A549 (cell line): ENCODE measurements around the gene HOXA13. TPM values are rescaled to one million over a fixed set of nuclear protein-coding genes. Genes with fewer than 3 reads are reported as not detected.

Experiments
- ATAC-seq, 2 experiments: fragments of 200-7000 bp in 1 of 2; fragments of >200 bp in 1 of 2; cut with Nextera tagmentation in 1 of 2; cut with Tn5 transposase in 1 of 2; 3 replicates each; pipeline versions ENCODE4 v1.8.0 to v1.9.1; 2018 to 2020; ENCODE audit warnings: mild to moderate bottlenecking in 1 of 2, moderate library complexity in 1 of 2
- CTCF ChIA-PET: fragments of 300-600 bp; sonication (Branson Sonifier 250); formaldehyde crosslinking; extraction: SDS; loops from one replicate; lab custom pipeline; 2021; ENCODE audit warnings: antibody characterized with exemption, inconsistent platforms; lab: Yijun Ruan, JAX
- POLR2A ChIA-PET: fragments of 350-600 bp; formaldehyde crosslinking; extraction: SDS; loops from one replicate; lab custom pipeline; 2021; ENCODE audit warnings: antibody characterized with exemption, inconsistent platforms; lab: Yijun Ruan, JAX
- DNase-seq, 2 experiments: peaks; one replicate each; pipeline versions ENCODE4 v3.0.0 to v3.0.0-alpha.2; 2011 to 2016; ENCODE audit warnings: low read depth in 1 of 2, low spot score in 1 of 2
- FAIRE-seq: peaks from 2 replicates; lab custom pipeline; 2011; peaks lifted over from hg19 to GRCh38; lab: Jason Lieb, UNC
- H3K27ac ChIP-seq, 2 experiments: fragments of >200 bp; sonication (Bioruptor Twin); formaldehyde crosslinking; 3 replicates each; pipeline ENCODE4 v1.5.1; 2016 to 2017
- H3K4me1 ChIP-seq: fragments of >200 bp; sonication (Bioruptor Twin); formaldehyde crosslinking; 3 replicates; pipeline ENCODE4 v1.6.1; 2016
- H3K4me2 ChIP-seq: fragments of >200 bp; sonication (Bioruptor Twin); formaldehyde crosslinking; 3 replicates; pipeline ENCODE4 v1.6.1; 2016
- H3K4me3 ChIP-seq: fragments of >200 bp; sonication (Bioruptor Twin); formaldehyde crosslinking; 3 replicates; pipeline ENCODE4 v1.5.1; 2016
- H3K9me3 ChIP-seq: fragments of >200 bp; sonication (Bioruptor Twin); formaldehyde crosslinking; 3 replicates; pipeline ENCODE4 v1.6.1; 2016
- CBX8 ChIP-seq: fragments of 200-600 bp; sonication (generic); IDR thresholded peaks from 2 replicates; pipeline ENCODE4 v1.6.1; 2016
- CEBPB ChIP-seq, 2 experiments: fragments of >200 bp in 1 of 2; sonication (Bioruptor Twin) in 1 of 2; formaldehyde crosslinking in 1 of 2; IDR thresholded peaks; 2 replicates each; pipeline ENCODE4 v1.6.1; 2012 to 2016
- EHF ChIP-seq: fragments of 250-450 bp; sonication (Bioruptor Pico); IDR thresholded peaks from 2 replicates; pipeline ENCODE4 v1.5.0; 2020; ENCODE audit warnings: mild to moderate bottlenecking
- EP300 ChIP-seq, 2 experiments: fragments of >200 bp; sonication (Bioruptor Twin); formaldehyde crosslinking; IDR thresholded peaks; 2 replicates in 1 of 2; 3 replicates in 1 of 2; pipeline ENCODE4 v1.6.1; 2016 to 2017
- ESRRA ChIP-seq: fragments of 150-350 bp; IDR thresholded peaks from 2 replicates; pipeline ENCODE4 v1.6.1; 2014; ENCODE audit warnings: mild to moderate bottlenecking, low read length, borderline replicate concordance
- FOSL2 ChIP-seq, 2 experiments: fragments of 450-650 bp in 1 of 2; fragments of >200 bp in 1 of 2; sonication (Bioruptor Twin) in 1 of 2; formaldehyde crosslinking; IDR thresholded peaks; 2 replicates each; pipeline versions ENCODE4 v1.5.0 to v1.6.1; 2016 to 2020; ENCODE audit warnings: mild to moderate bottlenecking in 1 of 2, moderate library complexity in 1 of 2
- GATA3 ChIP-seq: IDR thresholded peaks from 2 replicates; pipeline ENCODE4 v1.6.1; 2012; ENCODE audit warnings: borderline replicate concordance
- HEYL ChIP-seq: fragments of 250-450 bp; sonication (Bioruptor Pico); IDR thresholded peaks from 2 replicates; pipeline ENCODE4 v1.8.0; 2021; ENCODE audit warnings: mild to moderate bottlenecking, moderate library complexity
- HOXA7 ChIP-seq: fragments of 250-450 bp; sonication (Bioruptor Pico); IDR thresholded peaks from 2 replicates; pipeline ENCODE4 v1.5.0; 2020; ENCODE audit warnings: mild to moderate bottlenecking, moderate library complexity
- HOXB5 ChIP-seq: fragments of 250-450 bp; sonication (Bioruptor Pico); IDR thresholded peaks from 2 replicates; pipeline ENCODE4 v1.5.0; 2020; ENCODE audit warnings: mild to moderate bottlenecking, moderate library complexity
- MYC ChIP-seq: IDR thresholded peaks from 2 replicates; pipeline ENCODE4 v1.6.1; 2012; ENCODE audit warnings: mild to moderate bottlenecking, inconsistent platforms, low read length, improper control_type of control experiment, borderline replicate concordance
- PHF8 ChIP-seq: fragments of 200-600 bp; sonication (generic); IDR thresholded peaks from 2 replicates; pipeline ENCODE4 v1.6.1; 2016; ENCODE audit warnings: low read depth, mild to moderate bottlenecking, antibody characterized with exemption, moderate library complexity, borderline replicate concordance
- POLR2A ChIP-seq: IDR thresholded peaks from 2 replicates; pipeline ENCODE4 v1.6.1; 2012; ENCODE audit warnings: mild to moderate bottlenecking, low read length
- RAD21 ChIP-seq, 2 experiments: fragments of >200 bp in 1 of 2; sonication (Bioruptor Twin) in 1 of 2; formaldehyde crosslinking in 1 of 2; IDR thresholded peaks in 1 of 2; conservative IDR thresholded peaks in 1 of 2; 2 replicates in 1 of 2; 3 replicates in 1 of 2; pipeline ENCODE4 v1.6.1; 2012 to 2018; ENCODE audit warnings: inconsistent platforms in 1 of 2
- RARB ChIP-seq: fragments of 250-450 bp; sonication (Bioruptor Pico); IDR thresholded peaks from 2 replicates; pipeline ENCODE4 v1.8.0; 2021; ENCODE audit warnings: mild to moderate bottlenecking, moderate library complexity
- RFX5 ChIP-seq: fragments of 450-650 bp; IDR thresholded peaks from 2 replicates; pipeline ENCODE4 v1.7.1; 2014; ENCODE audit warnings: antibody characterized with exemption, mild to moderate bottlenecking, moderate library complexity
- ZC3H11A ChIP-seq: fragments of 450-650 bp; IDR thresholded peaks from 2 replicates; pipeline ENCODE4 v1.6.1; 2014; ENCODE audit warnings: antibody characterized with exemption, mild to moderate bottlenecking
- ZFP36 ChIP-seq: fragments of 450-650 bp; IDR thresholded peaks from 2 replicates; pipeline ENCODE4 v1.6.1; 2014; ENCODE audit warnings: borderline replicate concordance; ENCODE audit not compliant: partially characterized antibody
- WGBS: methylation state at CpG from one replicate; pipeline ENCODE4 v1.1.6; 2017; ENCODE audit errors: missing lambda C conversion rate; 5-methylcytosine and 5-hydroxymethylcytosine counted together
- polyA plus RNA-seq, 4 experiments: library from polyadenylated mRNA; depleted of rRNA in 3 of 4; stranded (reverse); fragments of >200 nt; fragmentation: RNase III in 1 of 4; extraction: RNeasy Plus Mini Kit Qiagen cat#74134 plus additional on column Dnase treatment in 1 of 4; gene quantifications; 2 replicates in 3 of 4; 3 replicates in 1 of 4; pipeline ENCODE4 v1.2.3, GENCODE V29; 2011 to 2017
- TF ChIP-seq, protein P1 (sequence below): fragments of 250-450 bp; sonication (Bioruptor Pico); IDR thresholded peaks from 2 replicates; pipeline ENCODE4 v1.5.0; 2020; ENCODE audit warnings: low read depth, mild to moderate bottlenecking, moderate library complexity
- TF ChIP-seq, protein P2 (sequence below): IDR thresholded peaks from 2 replicates; pipeline ENCODE4 v1.6.1; 2012; ENCODE audit warnings: low read depth, borderline replicate concordance
- TF ChIP-seq, protein P3 (sequence below): fragments of >200 bp; sonication (Bioruptor Twin); formaldehyde crosslinking; IDR thresholded peaks from 3 replicates; pipeline ENCODE4 v1.5.1; 2016
- TF ChIP-seq, protein P4 (sequence below): IDR thresholded peaks from 2 replicates; pipeline ENCODE4 v1.6.1; 2012

HOXA13 gene
- polyA plus RNA-seq, 2 of the 4 experiments (the other 2 are of a cell fraction): 2.2 to 2.7 TPM

DNA sequence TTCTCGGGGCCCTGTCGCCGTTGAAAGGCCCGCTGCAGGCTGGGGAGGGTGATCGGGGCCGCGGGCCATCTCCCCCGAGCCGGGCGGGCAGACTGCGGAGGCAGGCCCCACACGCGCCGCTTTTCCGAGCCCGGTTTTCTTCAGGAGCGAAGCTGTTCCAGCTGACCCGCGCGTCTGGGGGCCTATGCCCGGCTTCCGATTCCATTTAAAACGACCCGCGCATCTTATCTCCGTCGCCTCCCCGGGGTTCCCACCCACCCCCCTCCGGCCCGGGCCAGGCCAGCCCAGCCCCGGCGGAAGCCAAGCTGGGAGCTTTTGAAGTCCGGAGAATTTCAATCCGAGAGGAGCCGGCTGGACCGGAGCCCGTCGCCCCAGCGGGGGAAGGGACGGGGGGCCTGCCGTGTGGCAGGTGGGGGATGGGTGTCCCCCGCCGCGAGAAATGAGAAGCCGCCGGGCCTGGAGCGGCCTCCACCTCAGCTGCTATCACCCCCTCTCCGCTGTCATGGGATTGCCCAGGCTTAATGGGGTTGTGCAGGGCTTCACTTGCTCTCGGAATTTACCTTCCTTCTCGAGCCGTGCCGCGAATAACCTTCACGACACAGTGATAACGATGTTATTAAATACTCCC lies 39.6 kb upstream of the HOXA13 start (continued):
- TF ChIP-seq HOXB5 (CRISPR knock-in tag) (no peak), RFX5 (no peak)

DNA sequence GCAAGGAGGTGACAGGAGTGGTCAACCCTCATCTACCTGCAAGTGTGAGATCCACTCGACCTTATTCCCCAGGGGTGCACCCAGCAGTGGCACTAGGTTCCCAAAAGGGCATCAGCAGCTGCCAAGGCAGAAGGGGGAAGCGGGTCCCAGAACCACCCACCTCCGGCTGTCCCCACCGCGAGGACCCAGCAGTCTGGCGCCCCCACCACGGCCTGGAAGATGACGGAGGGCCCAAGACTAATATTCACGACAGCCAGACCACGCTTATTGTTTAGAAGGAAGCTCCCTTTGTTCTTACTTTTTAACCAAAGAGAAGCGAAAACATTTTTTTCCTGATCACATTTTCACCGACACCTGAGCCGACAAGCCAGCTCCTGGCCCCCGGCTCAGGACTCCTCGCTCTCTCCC lies 39.1 kb upstream of the HOXA13 start:
- TF ChIP-seq, protein P1, sequence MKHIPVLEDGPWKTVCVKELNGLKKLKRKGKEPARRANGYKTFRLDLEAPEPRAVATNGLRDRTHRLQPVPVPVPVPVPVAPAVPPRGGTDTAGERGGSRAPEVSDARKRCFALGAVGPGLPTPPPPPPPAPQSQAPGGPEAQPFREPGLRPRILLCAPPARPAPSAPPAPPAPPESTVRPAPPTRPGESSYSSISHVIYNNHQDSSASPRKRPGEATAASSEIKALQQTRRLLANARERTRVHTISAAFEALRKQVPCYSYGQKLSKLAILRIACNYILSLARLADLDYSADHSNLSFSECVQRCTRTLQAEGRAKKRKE (CRISPR knock-in tag): no peak
- no peak for TF ChIP-seq RARB
- TF ChIP-seq CEBPB (IDR thresholded peaks at IDR 0.05): no peak
- Histone ChIP-seq H3K4me3 (no peak overlapping the region), H3K4me1 (peaks cover 8% of the 10 kb centered on the region; the same call in 2 of the 3 replicates), H3K4me2 (no peak overlapping the region), H3K27ac (no peak overlapping the region), H3K9me3 (no peaks in the 10 kb centered on the region)
- no peak for ATAC-seq
- WGBS: 81% methylated on average over 15 of the region's 15 CpGs
- FAIRE-seq: no peak
- DNase-seq: no peak
- CTCF ChIA-PET: interaction anchor here (0.6 to 2.8 kb wide), 10 partner anchors 8 to 678 kb away, joined by 3 to 18 read pairs (median 4); no protein-coding TSS in a partner anchor
- POLR2A ChIA-PET: no interaction called here

DNA sequence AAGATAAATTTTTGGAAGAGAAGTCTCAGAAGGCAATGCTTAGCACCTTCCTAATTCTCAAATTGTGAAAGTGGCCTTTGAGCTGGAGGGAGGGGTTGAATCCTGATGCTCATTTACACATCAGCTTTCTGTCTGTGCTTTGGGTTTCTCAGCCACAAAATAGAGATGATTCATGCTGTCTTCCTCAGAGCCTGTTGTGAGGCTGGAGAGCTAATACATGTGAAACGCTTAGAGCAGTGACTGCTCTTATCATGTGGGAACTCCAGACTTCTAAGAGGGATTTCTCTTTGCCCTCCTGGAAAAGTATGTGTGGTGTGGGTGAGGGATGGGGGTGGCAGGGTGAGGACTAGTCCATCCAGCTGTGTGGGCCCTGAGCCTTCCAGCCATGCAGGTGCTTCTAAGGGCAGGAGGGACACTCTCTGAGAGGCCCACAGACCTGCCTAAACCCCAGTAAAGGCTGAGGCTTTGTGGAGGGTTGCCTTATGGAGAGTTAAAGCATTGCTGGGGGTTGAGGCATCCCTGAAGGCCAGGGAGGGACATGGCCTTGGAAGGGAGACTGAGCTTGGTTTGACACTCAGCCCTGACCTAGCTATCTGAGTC lies 37.9 kb upstream of the HOXA13 start:
- no peak for DNase-seq
- no peak for FAIRE-seq
- Histone ChIP-seq H3K4me2 (no peak overlapping the region), H3K27ac (no peak overlapping the region), H3K4me1 (peaks cover 8% of the 10 kb centered on the region; the same call in 2 of the 3 replicates), H3K9me3 (no peaks in the 10 kb centered on the region), H3K4me3 (no peak overlapping the region)
- WGBS: 70% methylated on average over 1 of the region's 1 CpG
- POLR2A ChIA-PET: no interaction called here
- ATAC-seq: no peak
- CTCF ChIA-PET: interaction anchor here (1.0 to 2.8 kb wide), 8 partner anchors 9 to 368 kb away, joined by 3 to 18 read pairs (median 4); no protein-coding TSS in a partner anchor
- TF ChIP-seq FOSL2 (IDR thresholded peaks at IDR 0.05) (no peak), FOSL2 (CRISPR knock-in tag; IDR thresholded peaks at IDR 0.05) (no peak), MYC (no peak), ZFP36 (no peak), EHF (CRISPR knock-in tag) (no peak), RAD21 (conservative IDR thresholded peaks at IDR 0.05 in 1 of 2, IDR thresholded peaks at IDR 0.05 in 1 of 2) (no peak), GATA3 (no peak), CBX8 (no peak), ZC3H11A (no peak)

DNA sequence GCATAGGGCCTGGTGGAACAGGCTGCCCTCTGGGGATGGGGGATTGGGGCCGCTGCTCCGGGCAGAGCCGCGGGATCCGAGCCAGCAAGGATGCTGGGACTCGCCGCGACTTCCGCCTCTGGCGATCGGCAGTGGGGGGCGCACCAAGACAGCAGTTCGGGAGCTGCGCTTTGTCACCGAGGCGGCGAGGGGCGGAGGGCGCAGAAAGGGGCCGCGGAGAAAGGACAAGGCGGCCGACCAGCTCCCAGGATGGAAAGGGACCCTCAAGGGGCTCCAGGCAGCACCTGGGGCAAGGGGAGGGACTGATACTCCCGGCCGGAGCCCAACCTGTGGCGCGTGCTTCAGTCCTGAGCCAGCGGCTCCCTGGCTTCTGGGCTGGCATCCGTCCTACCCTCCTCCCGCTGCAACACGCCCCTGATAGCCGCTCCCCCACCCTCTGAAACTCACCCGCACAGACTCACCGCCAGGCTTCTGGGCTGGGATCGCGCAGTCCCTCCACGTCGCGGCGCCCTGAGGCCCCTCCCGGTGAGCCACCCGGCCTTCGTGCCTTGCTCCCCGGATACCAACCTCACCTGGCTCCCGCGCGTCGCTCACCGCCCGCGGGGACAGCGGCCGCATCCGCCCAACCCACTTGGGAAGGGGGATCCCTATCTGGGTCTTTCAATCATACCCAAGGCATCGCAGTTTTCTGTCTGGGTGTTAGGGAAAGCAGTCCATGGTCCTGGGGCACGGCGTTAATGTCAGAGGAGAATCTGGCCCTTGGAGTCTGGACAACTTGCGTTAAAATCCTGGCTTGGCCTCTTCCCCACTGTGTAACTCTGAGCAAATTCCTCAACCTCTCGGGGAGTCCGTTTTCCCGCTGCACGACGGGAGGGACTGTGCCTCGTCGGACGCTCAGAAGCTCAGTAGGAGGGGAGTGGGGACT lies 35.8 kb upstream of the HOXA13 start:
- Histone ChIP-seq H3K4me2 (peak overlapping the region; percentile 90), H3K4me1 (peaks cover 8% of the 10 kb centered on the region; the same call in 2 of the 3 replicates), H3K4me3 (peak overlapping the region; percentile 57), H3K9me3 (no peaks in the 10 kb centered on the region), H3K27ac (peak overlapping the region; percentile 81 to 91)
- 21% methylated on average over 56 of the region's 66 CpGs for WGBS
- ATAC-seq (peak; percentile 89 to 92), FAIRE-seq (no peak), DNase-seq (peak; percentile 70 to 73)
- ChIA-PET CTCF (interaction anchor here (0.6 to 3.4 kb wide), 52 partner anchors 10 to 858 kb away, joined by 3 to 24 read pairs (median 4); partner anchors contain the start of gene HOXA13), POLR2A (interaction anchor here (0.7 to 1.2 kb wide), 3 partner anchors 137 to 406 kb away, joined by 3 to 6 read pairs (median 4); no protein-coding TSS in a partner anchor)
- TF ChIP-seq GATA3: no peak
- peak; percentile 90 to 97 for TF ChIP-seq RAD21 (conservative IDR thresholded peaks at IDR 0.05 in 1 of 2, IDR thresholded peaks at IDR 0.05 in 1 of 2)
- TF ChIP-seq, protein P2, sequence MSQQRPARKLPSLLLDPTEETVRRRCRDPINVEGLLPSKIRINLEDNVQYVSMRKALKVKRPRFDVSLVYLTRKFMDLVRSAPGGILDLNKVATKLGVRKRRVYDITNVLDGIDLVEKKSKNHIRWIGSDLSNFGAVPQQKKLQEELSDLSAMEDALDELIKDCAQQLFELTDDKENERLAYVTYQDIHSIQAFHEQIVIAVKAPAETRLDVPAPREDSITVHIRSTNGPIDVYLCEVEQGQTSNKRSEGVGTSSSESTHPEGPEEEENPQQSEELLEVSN: no peak; the same call in 1 of the 2 replicates
- peak; percentile 19; the same call in 1 of the 2 replicates for TF ChIP-seq POLR2A
- no peak for TF ChIP-seq ESRRA
- TF ChIP-seq, protein P3, sequence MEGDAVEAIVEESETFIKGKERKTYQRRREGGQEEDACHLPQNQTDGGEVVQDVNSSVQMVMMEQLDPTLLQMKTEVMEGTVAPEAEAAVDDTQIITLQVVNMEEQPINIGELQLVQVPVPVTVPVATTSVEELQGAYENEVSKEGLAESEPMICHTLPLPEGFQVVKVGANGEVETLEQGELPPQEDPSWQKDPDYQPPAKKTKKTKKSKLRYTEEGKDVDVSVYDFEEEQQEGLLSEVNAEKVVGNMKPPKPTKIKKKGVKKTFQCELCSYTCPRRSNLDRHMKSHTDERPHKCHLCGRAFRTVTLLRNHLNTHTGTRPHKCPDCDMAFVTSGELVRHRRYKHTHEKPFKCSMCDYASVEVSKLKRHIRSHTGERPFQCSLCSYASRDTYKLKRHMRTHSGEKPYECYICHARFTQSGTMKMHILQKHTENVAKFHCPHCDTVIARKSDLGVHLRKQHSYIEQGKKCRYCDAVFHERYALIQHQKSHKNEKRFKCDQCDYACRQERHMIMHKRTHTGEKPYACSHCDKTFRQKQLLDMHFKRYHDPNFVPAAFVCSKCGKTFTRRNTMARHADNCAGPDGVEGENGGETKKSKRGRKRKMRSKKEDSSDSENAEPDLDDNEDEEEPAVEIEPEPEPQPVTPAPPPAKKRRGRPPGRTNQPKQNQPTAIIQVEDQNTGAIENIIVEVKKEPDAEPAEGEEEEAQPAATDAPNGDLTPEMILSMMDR: peak; percentile 80
- TF ChIP-seq, protein P4, sequence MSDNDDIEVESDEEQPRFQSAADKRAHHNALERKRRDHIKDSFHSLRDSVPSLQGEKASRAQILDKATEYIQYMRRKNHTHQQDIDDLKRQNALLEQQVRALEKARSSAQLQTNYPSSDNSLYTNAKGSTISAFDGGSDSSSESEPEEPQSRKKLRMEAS: peak; percentile 65
- peak; percentile 40; the same call in 1 of the 2 replicates for TF ChIP-seq PHF8
- no peak for TF ChIP-seq HOXB5 (CRISPR knock-in tag)
- no peak for TF ChIP-seq HEYL (CRISPR knock-in tag)
- TF ChIP-seq HOXA7 (CRISPR knock-in tag): no peak
- TF ChIP-seq ZFP36: no peak
- TF ChIP-seq MYC: no peak
- TF ChIP-seq FOSL2 (IDR thresholded peaks at IDR 0.05): no peak
- no peak; the same call in 1 of the 2 replicates for TF ChIP-seq FOSL2 (CRISPR knock-in tag; IDR thresholded peaks at IDR 0.05)
- TF ChIP-seq EP300 (IDR thresholded peaks at IDR 0.05): no peak
